NCI-H1105 treated with DMSO at 0.1 percent for 48 hours (cell line): ENCODE data around the gene STX17.
A peak's percentile ranks its signal among the peaks of the same experiment; 100 is the strongest.
"Not testable (repeated sequence)": the region's sequence is repeated elsewhere in the genome, so short reads cannot be mapped to it uniquely, and the experiment has no call there.

Source experiments
- DNase-seq: peaks from one replicate; lab custom pipeline; 2025; lab: John Stamatoyannopoulos, UW

The STX17 gene

DNA sequence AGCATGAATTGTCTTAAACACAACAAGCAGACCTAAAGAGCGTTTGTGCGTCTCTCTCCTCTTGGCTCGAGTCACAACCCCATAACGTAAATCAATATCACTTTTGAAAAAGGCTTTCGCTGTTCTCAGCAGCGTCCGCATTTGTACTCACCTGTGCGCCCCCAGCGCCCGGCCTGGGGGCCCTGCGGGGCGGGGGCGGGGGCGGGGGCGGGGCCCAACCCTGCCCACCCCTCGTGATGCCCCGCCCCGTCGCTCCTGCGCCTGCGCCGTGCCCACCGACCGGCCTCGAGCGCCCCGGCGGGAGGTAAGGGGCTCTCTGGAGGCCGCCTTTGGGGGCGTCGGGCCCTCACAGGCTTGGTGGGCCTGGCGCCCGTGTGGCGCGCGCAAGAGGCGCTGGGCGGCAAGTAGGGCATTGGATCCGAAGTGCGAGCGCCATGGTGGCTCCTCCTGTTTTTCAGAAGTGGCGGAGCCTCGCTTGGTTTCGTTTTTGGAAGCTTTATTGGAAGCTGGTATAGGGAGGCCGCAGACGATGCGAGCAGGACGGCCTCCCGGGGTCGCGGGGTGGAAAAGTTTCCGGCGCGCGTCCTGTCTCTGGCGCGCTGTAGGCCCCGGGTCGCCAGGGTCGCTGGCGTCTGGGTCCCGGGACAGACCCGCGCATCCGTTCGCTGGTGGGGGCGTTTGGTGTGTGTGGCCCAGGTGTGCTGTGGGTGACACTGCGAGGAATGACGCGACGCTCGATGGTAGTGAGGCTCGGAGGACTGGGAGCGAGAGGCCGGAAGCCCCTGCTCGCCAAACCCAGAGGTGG lies at the start of gene STX17:
TSS of gene STX17 (plus strand) at position 252 of the 805 bp plus-strand sequence. CDS start 8,586 bp downstream, outside the sequence.
- DNase-seq: peak; percentile 69

- not testable (repeated sequence) for DNase-seq
These were observed 48.9 kb upstream of the STX17 start for GRCh38 chr9:99857576-99857975.

- no peak for DNase-seq
These were observed 48.4 kb upstream of the STX17 start for GRCh38 chr9:99858087-99858486.

GRCh38 chr9:99859243-99859980 lies 47.0 kb upstream of the STX17 start:
- no peak for DNase-seq

DNA sequence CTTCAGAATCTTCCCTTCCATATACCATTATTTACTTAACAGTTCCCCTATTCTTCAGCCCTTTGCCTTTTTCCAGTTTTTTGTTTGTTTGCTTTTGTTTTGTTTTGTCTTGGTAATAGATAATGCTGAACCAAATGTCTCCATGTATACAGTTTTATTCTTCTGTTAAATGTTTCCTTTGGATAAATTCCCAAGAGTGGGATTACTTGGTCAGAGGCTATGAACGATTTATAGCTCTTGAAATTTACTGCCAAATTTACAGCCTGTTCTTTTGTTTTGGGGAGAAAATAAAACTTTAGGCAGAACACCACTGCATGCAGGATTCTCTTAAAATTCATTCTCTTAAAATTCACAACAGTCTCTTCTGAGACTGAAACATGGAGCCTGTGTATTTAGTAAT lies 46.2 kb upstream of the STX17 start:
- DNase-seq: no peak

GRCh38 chr9:99863955-99864354 lies 42.5 kb upstream of the STX17 start:
- DNase-seq: no peak

GRCh38 chr9:99866398-99866797 lies 40.1 kb upstream of the STX17 start:
- DNase-seq: no peak

DNA sequence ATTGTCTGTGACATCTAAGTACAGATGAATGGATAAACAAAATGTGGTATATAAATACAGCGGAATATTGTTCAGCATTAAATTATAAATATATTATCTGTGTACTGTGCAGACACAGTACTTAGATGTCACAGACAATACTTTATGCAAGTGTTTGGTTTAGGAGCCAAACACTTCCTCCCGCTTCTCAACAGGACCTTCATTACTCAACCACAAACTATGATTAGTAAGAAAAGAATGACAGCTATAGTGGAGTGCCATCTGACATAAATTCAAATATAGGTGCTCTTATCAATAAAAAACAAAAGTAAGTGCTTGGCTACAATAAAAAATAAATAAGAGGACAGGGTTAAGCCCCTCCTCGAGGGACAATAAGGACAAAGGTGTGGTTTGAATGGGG lies 38.9 kb upstream of the STX17 start:
- no peak for DNase-seq

DNA sequence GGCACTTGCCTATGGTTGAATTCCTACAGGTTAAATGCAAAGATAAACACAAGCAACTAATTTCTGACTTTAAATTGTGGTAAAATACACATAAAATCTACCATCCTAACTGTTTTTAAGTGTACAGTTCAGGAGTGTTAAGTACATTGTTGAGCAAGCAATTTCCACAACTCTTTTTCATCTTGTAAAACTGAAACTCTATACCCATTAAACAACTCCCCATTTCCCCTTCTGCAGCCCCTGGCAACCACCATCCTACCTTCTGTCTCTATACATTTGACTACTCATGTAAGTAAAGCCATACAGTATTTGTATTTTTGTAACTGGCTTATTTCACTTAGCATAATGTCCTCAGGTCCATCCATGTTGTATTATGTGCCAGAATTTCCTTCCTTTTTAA lies 38.5 kb upstream of the STX17 start:
- DNase-seq: no peak

DNA sequence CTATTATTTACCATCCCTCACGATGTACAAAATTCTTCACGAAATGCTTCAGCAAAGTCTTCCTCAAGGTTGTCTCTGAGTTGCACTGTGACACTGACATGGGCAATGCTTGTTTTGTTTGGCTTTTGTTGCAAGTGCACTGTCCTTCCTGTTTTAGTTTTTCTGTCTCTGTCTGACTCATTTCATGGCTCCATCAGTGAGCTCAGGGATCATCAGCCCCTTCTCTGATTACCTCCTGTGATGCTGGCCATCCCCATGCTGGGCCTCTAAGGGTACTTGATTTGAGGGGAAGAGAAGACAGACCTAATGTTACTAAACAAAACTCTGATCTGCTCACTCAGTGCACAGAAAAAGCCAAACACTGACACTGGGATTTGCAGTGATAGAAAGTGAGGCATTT lies 37.6 kb upstream of the STX17 start:
- no peak for DNase-seq

DNA sequence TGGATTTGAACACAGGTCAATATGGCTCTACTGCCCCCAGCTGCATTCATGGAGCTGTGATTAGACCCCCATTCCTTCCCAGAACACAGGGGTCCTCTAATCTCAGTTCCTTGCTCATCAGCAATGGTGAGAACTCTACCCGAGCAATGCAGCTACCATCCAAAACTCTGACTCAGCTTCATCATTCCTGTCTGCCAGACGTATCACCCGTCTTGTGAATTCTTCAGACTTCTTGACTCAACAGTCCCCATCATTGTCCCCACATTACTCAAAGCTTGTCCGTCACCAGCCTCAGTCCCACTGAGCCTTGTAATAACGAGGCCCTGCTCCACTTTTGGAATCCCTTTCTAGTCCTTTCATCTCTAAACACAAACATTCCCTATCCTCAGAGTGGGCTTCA lies 36.3 kb upstream of the STX17 start:
- DNase-seq: no peak

DNA sequence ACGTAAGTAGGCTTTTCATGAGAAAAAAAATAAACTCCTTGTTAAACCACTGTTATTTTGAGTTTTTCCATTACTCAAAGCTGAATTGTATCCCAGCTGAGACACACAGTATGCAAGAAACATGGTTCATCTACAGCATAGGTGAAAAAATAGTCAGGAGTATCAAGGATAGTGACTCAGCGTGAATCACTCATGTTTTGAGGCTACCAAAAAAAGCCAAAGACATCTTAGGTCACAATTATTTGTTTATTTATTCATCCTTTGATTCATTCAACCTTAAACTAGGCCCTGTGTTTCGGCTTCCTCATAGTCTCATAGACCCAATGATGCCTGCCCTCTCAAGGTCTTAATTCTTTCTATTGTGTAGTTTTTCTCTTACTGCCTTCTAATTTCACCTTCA lies 32.9 kb upstream of the STX17 start:
- DNase-seq: no peak

- DNase-seq: no peak
These were observed 32.4 kb upstream of the STX17 start for GRCh38 chr9:99873943-99874584.

GRCh38 chr9:99876190-99876589 lies 30.3 kb upstream of the STX17 start:
- no peak for DNase-seq

DNA sequence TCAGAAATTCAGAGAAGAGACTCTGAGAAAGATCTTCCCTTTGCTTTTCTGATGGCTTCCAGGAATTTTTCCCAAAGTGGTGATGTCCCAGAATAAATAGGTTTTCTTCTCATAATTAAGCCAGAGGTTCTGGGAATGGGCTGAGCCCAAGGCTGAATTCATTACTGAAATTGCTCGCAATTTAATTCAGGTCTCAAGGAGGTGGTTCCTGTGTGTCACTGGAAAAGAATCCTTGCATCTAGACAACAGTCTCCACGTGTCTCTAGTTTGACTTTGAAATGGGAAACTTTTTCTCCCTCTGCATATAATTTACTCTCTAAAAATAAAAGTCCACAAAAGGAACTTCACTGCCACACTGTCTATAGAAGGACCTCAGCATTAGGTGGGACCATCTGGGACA lies 27.8 kb upstream of the STX17 start:
- no peak for DNase-seq

DNA sequence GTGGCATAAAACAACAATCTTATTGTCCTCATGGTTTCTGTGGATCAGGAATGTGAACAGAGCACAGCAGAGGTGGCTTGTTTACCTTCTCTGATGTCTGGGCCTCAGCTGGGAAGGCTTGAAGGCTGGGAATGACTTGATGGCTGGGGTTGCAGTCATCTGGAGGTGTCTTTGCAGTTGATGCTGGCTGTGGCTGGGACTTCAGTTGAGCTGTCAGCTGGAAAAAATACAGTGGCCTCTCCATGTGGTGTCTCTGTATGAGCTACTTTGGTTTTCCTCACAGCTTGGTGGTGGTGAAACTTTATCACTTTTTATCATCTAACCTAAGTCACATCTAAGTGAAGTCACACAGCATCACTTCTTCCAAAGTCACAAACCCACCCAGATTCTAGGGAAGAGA lies 24.7 kb upstream of the STX17 start:
- no peak for DNase-seq

DNA sequence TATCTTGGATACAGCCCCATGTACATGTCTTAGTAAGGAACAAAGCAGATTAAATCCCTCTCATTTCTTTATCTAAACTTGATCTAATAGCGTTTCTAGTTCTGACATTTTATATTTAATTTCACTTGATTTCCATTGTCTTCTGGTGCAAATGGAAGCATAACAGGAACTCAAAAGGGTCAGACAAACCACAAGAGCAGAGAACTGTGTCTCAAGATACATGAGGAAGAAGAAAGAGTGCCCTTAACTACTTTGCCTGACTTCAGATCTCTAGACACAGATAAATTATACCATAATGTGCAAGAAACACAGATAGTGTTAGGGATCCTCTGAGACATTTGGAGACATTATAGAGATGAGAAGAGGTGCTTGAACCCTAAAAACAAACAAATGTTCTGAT lies 20.7 kb upstream of the STX17 start:
- DNase-seq: no peak

DNA sequence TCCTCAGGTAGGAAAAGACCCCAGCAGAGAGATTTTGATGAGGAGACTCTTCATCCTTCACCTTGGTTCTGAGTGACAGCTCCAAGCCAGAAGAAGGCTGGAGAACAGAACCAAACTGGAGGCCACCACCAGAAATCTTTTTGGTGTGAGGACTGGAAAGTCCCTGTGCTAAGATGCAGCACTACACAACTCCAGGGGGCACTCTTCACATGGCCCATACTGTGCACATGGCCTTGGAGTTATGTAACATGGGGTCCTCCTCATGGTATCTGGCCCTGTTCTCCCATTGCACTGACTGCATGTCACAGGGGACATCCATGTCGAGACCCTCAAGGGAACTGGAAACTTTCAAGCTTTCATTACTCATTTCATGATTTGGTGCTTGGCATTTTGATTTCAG lies 17.3 kb upstream of the STX17 start:
- no peak for DNase-seq

GRCh38 chr9:99894826-99895225 lies 11.6 kb upstream of the STX17 start:
- no peak for DNase-seq

DNA sequence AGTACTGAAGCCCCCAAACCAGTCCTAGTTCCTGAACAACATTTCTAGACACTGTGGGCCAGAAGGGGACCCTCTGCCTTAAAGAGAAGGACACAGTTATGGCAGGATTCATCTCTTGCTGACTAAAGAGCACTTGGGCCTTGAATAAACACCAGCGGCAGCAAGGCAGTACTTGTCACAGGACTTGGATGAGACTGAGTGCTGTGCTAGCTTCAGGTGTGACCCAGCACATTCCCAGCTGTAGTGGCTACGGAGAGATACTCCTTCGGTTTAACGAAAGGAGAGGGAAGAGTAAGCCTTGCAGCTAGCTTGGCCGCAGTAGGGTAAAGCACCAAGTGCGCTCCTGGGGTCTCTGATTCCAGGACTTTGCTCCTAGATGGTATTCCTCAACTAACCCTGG lies 10.9 kb upstream of the STX17 start:
- no peak for DNase-seq

DNA sequence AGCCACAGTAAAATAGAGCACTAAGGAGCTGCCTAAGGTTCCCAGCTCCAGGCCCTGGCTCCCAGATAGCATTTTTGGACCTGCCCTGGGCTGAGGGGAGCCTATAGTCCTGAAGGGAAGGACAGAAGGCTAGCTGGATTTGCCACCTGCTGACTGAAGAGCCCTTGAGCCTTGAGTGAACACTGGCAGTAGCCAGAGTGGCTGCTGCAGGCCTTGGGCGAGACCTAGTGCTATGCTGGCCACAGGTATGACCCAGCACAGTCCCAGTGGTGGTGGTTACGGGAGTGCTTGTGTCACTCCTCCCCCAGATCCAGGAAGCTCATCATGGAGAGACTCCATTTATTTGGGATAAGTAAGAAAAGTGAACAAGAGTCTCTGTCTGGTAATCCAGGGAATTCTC lies 10.3 kb upstream of the STX17 start:
- no peak for DNase-seq

- DNase-seq: no peak
These were observed 3.1 kb upstream of the STX17 start for GRCh38 chr9:99903393-99903792.

GRCh38 chr9:99905833-99906402 lies 536 bp upstream of the STX17 start:
- DNase-seq: no peak
